HT-29 (cell line): ENCODE data around the gene HJV. TPM values are rescaled to one million over a fixed set of nuclear protein-coding genes. Genes with fewer than 3 reads are reported as not detected.
A peak's percentile ranks its signal among the peaks of the same experiment; 100 is the strongest.

Experiments used
- DNase-seq: peaks from one replicate; pipeline ENCODE4 v3.0.0-alpha.2; 2015; ENCODE audit warnings: low spot score
- small RNA-seq: library from RNA; depleted of rRNA; stranded (forward); fragments of <200 nt; gene quantifications from one replicate; pipeline ENCODE3, GENCODE V24; 2014
- total RNA-seq: library from RNA; depleted of rRNA; stranded (reverse); fragments of >200 nt; shearing (Covaris generic); gene quantifications from 2 replicates; pipeline ENCODE4 v1.2.3, GENCODE V29; 2014; rRNA removed

HJV gene
- total RNA-seq, 1 experiment from 2014 or later = not detected

DNA sequence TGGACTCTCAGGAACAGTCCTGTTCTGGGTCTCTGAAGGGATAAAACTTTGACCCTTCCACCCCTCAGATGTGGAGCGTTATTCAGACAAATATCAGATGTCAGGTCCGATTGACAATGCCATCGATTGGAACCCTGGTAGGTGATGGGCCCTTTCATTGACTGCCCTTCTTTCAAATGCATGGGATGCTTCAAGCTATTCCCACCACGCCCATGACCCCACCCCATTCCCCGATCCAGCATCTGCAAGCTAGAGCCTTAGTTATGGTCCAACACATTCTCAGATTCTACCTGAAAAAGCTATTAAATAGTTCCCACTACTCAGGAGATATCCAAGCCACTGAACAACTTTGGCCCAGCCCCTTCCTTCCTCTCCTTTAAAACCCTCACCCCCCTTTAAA, 44.5 kb downstream of the HJV start:
- DNase-seq = no peak

DNA sequence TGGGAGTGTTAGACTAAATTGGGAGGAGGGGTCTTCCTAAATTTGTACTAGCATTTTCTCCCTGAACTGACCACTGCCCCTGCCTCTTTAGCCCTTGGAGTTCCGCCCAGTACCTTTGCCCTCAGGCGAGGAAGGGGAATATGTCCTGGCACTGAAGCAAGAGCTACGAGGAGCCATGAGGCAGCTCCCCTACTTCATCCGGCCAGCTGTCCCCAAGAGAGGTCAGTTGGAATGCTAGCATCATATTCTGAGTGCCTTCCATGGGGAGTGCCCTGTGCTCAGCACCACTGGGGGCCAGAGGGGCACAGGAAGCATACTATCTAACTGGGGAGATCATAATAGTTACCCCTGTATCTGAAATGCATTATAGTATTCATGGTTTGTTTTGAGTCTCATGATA, 46.3 kb downstream of the HJV start:
- DNase-seq = no peak

DNA sequence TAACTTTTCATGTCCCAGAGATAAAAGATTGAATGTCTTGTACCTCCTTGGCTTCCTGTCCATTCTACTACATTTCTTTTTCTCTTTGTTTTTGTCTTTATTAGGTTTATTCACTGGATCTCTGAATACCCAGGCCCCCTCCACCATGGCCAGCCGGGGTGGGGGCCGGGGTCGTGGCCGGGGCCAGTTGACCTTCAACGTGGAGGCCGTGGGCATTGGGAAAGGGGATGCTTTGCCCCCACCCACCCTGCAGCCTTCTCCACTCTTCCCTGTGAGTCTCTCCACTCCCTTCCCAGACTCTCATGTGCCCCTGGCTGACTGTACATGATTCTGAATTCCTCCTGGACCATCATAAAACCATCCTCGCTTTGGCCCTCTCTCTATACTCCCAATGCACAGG, 46.8 kb downstream of the HJV start:
- DNase-seq = no peak

DNA sequence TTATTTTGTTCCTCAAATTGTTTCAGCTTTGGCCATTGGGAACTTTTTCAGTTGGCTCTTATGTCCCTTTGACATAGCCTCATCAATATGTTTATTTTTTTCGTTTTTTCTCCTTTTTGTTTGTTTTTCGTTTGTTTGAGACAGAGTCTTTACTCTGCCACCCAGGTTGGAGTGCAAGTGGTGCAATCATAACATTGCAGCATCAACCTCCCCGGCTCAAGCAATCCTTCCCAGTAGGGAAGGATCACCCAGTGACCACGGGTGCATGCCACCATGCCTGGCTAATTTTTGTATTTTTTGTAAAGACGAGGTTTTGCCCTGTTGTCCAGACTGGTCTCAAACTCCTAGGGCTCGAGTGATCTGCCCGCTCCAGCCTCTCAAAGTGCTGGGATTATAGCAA, 49.0 kb downstream of the HJV start:
- no peak for DNase-seq

Small RNA genes within 50 kb of the gene (small RNA-seq; reads per million reads assigned to genes)
- 51.9 reads per million, percentile 95 among the genes with 10 or more reads in this experiment for gene RNVU1-6

Other genes with a start within 250 kb of the HJV start
- 6.5 and 9.9 TPM in 2 replicates for gene RNF115, start 197.6 kb downstream of the HJV start, total RNA-seq
- gene POLR3C, start 197.5 kb downstream of the HJV start, total RNA-seq = 14.8 and 19.7 TPM in 2 replicates
- 0.63 and 1.6 TPM in 2 replicates for gene NUDT17, start 176.1 kb downstream of the HJV start, total RNA-seq
- gene PIAS3, start 162.7 kb downstream of the HJV start, total RNA-seq = 15.8 and 25.2 TPM in 2 replicates
- 0.29 and 0.46 TPM in 2 replicates for gene ANKRD35, start 135.9 kb downstream of the HJV start, total RNA-seq
- 0.08 and 0.10 TPM in 2 replicates for gene ITGA10, start 111.7 kb downstream of the HJV start, total RNA-seq
- 10.5 and 11.1 TPM in 2 replicates for gene PEX11B, start 103.0 kb downstream of the HJV start, total RNA-seq
- gene RBM8A, start 94.3 kb downstream of the HJV start, total RNA-seq = 88.3 and 93.5 TPM in 2 replicates
- gene LIX1L, start 63.7 kb downstream of the HJV start, total RNA-seq = 2.5 and 3.0 TPM in 2 replicates
- 0.20 and 1.9 TPM in 2 replicates for gene ANKRD34A, start 57.2 kb downstream of the HJV start, total RNA-seq
- 7.1 and 7.4 TPM in 2 replicates for gene POLR3GL, start 57.0 kb downstream of the HJV start, total RNA-seq
- 30.1 and 46.6 TPM in 2 replicates for gene TXNIP, start 25.2 kb downstream of the HJV start, total RNA-seq
- gene NBPF10, start 123.1 kb upstream of the HJV start, total RNA-seq = 0.20 and 0.37 TPM in 2 replicates
- 32.7 and 34.7 TPM in 2 replicates for gene NOTCH2NLA, start 207.3 kb upstream of the HJV start, total RNA-seq